NCI-H1092 treated with DMSO at 0.1 percent for 48 hours (cell line): ENCODE measurements around the gene WRAP73.

ENCODE experiments used
- DNase-seq: peaks from one replicate; lab custom pipeline; 2025; lab: John Stamatoyannopoulos, UW

WRAP73 gene

DNA sequence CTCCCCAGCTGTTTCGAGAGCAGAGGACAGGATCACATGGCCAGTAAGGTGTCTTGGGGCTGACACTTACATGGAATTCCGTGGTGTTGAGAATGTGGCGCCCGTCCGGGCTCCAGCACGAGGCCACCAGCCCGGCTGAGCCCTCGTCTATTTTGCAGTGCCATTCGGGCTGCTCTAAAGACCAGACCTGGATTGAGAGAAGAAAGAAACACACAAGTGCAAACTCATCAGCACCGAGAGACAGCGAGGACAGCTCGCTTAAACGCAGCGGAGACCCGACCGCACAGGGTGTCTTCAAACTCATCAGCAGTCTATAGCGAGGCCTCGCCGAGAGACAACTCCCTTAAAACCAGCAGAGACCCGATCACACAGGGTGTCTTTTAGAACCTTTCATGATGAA is 3.3 kb downstream of the WRAP73 start:
- no peak for DNase-seq

DNA sequence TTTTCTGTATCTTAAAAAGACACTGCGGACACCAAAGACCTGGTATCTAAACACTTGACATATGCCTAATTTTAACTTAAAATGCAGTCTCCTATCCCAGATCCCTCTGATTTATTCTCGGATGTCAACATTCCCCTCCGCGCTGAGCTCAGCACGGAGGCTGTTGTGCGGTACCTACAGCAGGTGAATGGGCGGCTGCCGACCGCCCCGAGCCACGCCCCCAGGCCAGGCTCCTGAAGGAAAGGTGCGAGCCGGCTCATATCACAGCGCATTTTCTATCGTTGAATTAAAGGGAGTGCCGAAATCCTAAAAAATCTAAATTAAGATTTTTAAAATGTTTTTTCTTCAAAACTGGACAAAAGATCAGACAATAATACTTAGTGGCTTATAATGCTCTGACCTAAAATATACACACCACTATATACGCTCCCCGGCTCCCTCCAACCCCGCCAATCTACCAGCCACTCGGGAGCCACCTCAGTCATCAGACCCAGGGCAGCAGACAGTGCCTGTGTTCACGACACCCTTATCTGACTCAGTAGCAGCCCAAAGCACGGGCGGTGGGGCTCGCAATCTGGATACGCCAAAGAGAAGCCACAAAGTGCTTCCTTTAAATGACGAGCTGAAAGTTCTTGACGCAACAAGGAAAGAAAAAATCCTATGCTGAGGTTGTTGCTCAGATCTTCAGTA is 4.1 kb downstream of the WRAP73 start:
- DNase-seq, result no peak

DNA sequence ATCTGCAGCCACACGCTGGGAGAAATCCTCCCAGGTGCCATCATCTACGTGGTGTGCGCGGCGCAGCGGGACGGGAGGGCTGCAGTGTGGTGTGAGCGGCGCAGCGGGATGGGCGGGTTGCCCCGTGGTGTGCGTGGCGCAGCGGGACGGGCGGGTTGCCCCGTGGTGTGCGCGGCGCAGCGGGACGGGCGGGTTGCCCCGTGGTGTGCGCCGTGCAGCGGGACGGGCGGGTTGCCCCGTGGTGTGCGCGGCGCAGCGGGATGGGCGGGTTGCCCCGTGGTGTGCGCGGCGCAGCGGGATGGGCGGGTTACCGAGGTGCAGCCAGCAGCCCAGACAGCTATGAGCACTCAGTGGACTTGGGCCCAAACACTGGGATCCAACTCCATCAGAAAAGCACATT is 4.7 kb downstream of the WRAP73 start:
- no peak for DNase-seq

DNA sequence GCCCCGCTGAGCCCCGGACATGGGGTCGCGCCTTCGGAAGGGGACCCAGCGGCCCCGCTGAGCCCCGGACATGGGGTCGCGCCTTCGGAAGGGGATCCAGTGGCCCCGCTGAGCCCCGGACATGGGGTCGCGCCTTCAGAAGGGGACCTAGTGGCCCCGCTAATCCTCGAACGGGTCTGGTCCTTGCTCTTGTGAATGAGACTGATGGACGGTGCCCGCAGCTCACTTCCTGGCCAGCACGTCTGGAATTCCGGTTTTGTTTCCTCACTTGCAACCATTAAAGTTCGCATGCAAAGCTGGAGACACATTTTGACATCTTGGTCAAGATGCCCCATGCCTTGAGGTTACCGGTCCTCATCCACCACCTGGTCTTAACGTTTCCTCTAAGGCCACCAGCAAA is 5.6 kb downstream of the WRAP73 start:
- no peak for DNase-seq

DNA sequence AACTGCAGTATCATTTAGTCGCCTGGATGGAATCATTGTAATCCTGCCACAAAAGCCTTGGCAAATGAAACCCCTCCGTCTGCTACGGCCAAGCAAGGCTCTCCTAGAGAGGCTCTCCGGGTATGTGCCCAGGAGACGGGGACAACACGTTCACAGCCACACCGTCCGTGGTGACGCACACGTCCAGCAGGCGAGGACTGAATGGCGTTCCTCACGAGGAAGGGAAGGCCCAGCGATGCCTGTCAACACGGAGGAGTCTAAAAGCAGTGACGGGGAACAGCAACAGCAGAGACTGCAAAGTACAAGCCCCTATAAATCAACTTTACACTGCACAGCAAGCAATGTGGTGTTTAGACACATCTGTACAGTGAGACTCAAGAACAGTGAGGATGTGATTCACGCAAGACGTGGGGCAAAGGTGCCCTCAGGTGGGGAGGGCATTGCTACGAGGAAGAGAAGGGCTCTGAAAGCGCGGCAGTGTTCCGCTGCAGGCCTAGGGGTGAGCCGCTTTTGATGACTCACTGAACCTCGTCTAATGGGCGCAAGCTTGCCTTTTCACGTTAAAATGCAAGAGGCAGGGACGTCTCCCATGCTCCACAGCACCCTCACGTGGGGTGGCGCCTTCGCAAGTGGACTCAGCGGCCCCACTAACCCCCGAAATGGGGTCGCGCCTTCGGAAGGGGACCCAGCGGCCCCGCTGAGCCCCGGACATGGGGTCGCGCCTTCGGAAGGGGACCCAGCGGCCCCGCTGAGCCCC is 6.8 kb downstream of the WRAP73 start:
- DNase-seq, result no peak

DNA sequence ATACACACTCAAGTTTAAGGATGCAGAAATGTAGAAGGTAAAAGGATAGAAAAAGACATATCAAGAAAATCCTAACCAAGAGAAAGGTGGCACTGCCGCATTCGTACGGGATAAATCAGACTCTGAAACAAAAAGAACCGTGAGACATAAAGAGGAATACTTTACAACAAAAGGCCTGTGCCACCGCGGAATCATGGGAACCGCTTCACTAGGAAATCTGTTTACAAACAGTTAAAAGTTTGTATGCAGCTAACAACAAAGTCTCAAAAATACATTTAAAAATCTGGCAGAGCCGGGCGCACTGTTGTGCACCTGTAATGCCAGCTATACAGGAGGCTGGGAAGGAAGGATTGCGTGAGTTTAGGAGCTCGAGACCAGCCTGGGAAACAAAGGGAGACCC is 8.1 kb downstream of the WRAP73 start:
- no peak for DNase-seq

DNA sequence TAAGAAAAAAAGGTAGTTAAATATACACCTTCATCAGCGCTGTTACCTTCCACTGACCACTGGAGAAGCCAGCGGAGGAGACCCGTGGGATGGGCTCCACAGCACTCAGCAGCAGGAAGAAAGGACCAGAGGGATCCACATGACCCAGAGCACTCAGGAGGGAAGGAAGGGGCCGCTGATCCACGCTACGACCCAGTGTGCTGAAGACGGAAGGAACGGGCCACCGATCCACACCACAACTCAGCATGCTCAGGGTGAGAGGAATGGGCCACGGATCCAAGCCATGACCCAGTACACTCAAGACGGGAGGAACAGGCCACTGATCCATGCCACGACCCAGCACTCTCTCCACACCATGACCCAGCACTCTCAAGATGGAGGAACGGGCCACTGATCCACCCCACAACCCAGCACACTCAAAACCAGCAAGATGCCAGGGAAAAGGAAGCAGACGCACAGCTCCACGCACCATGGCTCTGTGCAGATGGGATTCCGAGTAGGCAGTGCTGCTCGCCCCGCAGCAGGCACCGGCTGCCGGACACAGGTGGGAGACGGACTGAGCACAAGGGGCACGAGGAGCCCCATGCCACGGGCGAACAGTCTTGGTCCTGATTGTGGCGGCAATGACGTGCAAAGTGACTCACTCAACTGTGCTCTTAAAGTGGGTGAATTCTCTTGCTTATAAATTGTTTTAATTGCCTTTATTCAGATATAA is 8.7 kb downstream of the WRAP73 start:
- DNase-seq, result no peak

DNA sequence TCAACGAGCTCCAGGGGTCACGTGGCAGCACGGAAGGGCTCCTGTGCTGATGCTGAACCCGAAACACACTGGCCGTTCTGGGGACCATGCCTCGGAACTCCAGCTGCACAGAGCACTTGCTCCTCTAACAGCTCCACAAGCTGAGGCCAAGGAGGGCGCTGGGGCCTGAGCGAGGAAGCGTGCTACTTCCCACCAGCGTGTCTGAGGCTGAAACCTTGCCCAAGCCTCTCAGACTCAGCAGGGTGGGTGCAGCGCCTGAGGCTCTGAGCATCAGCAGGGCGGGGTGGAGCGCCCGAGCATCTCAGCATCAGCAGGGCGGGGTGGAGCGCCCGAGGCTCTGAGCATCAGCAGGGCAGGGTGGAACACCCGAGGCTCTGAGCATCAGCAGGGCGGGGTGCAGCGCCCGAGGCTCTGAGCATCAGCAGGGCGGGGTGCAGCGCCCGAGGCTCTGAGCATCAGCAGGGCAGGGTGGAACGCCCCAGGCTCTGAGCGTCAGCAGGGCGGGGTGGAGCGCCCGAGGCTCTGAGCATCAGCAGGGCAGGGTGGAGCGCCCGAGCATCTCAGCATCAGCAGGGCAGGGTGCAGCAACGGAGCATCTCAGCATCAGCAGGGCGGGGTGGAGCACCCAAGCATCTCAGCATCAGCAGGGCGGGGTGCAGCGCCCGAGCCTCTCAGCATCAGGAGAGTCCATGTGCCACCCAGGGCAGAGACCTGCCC is 9.6 kb downstream of the WRAP73 start:
- no peak for DNase-seq

DNA sequence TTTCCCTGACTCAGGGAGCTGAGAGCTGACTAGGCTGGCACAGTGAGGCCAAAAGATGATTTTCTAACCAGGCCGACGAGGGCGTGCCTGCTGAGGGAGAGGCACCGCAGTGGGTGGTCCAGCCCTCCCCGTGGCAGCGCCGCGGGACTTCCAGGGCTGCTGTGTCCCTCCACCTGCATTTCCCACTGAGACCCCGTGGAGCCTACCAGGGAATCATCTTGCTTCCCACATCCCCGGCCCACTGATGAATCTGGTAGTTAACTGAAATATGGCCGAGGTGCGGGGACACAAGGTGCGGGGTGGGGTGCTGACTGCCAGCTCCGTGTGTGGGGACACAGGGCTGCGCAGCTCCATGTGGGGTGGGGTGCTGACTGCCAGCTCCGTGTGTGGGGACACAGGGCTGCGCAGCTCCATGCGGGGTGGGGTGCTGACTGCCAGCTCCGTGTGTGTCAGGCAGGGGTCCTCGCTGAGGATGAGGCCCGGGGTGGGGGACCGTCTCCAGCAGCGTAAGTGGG is 10.4 kb downstream of the WRAP73 start:
- no peak for DNase-seq

DNA sequence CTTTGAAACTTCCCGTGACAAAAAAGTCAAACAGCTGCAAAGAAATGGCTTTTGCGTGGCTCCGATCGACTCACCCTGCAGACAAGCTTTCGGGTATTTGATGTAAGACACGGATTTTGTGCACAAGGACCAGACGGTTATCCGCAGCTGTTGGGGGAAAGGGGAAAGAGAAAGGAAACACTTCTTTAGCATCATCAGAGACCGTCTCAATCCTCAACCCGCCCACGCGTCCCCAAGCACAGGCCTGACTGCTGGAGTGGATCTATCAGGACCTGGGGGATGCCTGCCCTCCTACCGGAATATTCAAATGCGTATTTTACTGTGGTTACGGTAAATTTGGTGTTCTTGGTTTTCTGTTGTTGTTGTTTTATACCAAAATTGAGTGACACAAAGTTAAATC is 11.2 kb downstream of the WRAP73 start:
- DNase-seq, result no peak

DNA sequence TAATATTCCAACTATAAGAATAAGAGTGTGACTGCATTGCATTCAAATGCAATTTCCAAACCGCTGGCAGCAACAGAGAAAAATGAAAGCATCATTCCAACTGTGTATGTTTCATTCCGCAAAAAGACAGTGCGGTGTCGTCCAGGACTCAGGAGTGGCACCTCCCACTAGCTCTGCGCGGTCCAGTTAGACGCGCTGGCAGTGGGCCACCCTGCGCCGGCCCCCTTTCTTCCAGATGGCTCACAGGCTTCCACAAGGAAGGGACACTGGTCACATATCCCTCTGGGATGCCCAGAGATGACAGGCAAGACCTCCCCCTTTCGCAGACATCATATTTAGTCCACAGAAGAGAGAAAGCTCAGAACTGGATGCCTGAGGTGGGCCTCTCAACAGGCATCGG is 11.9 kb downstream of the WRAP73 start:
- DNase-seq, result no peak

DNA sequence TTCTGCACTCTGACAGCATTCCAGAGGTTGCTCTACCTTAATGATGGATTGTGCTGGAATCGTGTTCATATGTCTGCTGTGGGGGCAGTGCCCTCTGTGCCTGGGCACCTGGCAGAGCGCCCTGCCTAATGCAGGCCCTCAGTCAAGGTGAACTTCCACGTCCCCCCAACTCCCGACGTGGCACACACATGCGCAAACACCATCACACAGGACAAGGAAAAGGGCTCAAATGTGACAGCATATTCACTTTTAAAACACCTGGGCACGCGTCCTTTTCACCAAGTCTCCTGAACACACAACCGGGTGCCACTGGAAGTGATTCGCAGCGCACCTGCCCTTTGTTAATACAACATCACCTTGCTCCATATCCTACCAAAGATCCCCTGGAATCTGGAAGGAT is 13.4 kb downstream of the WRAP73 start:
- DNase-seq, result no peak

DNA sequence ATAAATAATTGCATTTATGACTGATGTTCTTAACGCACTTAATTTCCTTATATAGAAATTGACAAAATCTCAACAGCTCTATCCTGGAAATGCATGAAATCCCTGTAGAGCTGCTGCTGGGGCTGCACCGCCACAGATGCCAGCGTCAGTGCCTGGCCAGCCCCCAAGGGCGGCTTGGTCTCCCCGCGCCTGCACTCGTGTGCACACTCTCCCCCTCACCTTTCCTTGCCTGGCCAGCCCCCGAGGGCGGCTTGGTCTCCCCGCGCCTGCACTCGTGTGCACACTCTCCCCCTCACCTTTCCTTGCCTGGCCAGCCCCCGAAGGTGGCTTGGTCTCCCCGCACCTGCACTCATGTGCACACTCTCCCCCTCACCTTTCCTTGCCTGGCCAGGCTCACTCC is 13.8 kb downstream of the WRAP73 start:
- no peak for DNase-seq

DNA sequence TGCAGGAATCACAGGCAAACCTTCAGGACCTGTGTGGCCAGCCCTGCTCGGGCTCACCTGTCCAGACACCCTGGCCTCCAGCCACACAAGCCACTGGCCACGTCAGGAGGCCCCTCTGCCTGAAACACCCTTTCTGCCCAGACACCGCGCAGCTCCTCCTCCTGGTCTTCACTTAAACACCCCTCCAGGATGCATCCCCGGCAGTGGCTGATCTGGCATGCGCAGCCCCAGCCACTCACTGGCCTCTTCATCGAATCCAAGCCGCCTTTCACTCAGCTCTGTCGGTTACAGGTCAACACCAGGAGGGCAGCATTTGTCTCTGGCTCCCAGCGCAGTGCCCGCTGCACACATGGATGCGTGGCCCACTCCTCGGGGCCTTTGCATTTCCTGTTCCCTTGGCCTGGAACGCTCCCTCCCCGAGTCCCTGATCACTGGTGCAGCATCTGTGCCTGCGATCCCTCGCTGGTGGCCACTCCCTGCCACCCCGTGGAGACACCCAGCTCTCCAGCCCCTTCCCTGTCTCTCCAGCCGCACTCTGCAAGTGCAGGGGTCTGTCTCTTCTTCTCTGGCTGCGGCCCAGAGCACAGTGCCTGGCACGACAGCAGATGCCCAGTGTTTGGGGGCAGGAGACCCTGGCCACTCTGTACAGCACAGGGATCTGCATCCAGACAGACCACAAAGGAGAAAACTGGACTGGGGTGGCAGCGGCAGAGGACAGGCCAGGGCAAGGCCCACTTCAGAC is 15.7 kb downstream of the WRAP73 start:
- no peak for DNase-seq

DNA sequence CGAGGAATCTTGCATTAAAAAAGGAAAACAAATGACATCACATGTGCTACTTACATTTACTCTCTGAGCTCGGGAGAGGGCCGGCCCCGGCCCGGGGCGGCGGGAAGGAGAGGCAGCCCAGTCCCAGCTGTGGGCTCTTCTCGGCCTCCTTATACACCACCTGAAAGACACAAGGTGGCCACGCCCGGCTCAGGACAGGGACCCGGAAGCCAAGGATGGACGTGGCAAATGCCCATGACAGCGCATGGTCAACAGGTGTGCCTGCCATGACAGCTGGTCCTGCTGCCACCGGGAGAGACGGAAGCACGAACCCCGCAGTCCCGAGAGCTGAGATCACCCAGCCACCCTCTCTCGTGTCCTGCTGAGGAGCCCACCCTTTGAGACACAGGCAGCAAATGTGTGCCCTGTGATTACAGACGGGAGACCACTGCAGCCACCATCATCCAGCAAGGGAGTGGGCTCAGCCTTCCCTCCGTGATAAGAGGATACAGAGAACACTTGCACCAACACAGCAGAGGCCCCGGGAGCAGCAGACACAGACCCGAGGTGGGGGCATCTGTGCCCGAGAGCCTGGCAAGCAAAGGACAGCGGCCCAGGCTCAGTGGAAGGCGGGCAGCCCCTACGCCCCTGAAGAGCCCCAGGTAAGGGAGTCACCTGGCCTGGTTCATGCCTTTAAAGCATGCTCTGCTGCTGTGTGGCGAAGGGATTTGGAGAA is 16.4 kb downstream of the WRAP73 start:
- no peak for DNase-seq

DNA sequence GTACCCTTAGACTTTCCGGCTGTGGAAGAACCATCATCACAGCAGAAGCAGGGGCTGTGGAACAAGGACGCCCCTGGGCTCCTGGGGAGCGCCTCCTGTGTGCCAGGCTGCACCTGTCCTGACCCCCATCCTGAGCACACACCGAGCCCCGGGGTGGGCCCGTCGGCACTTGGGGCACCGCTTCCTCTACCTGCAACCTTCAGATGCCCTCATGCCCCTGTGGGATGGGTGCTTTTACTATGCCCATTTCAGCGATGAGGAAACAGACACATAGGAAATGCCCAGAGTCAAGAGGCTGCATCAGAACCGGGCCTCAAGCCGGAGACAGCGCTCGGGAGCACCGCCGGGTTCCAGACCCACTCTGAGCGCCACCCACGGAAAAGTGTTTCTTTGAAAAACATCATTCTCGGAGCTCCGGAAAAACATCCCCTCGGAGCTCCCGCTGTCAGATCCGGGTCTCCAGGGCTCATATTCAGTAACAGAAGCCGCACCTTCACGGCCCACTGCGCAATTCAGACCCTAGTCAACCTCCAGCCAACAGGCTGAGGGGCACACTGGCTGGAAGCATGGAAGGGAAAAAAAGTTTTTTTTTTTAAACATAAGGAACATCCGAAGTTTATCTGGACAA is 17.1 kb downstream of the WRAP73 start:
- no peak for DNase-seq

DNA sequence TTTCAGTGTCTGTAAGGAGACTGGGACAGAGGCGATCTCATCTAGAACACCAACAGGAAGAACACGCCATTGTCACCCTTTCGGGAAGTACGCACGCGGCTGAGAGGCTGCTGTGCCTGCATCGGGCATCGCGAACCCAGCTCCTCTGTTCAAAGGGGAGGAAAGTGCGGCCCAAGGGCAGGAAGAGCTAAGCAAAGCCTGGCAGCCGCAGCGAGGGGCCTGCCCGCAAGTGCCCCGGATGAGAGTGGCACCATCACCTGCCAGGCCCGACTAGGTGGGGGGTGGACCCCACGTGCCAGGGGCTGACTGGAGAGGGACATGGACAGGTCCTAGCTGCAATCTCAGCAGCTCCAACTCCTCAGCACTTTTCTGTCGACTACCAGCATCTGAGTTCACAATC is 17.6 kb downstream of the WRAP73 start:
- no peak for DNase-seq

DNA sequence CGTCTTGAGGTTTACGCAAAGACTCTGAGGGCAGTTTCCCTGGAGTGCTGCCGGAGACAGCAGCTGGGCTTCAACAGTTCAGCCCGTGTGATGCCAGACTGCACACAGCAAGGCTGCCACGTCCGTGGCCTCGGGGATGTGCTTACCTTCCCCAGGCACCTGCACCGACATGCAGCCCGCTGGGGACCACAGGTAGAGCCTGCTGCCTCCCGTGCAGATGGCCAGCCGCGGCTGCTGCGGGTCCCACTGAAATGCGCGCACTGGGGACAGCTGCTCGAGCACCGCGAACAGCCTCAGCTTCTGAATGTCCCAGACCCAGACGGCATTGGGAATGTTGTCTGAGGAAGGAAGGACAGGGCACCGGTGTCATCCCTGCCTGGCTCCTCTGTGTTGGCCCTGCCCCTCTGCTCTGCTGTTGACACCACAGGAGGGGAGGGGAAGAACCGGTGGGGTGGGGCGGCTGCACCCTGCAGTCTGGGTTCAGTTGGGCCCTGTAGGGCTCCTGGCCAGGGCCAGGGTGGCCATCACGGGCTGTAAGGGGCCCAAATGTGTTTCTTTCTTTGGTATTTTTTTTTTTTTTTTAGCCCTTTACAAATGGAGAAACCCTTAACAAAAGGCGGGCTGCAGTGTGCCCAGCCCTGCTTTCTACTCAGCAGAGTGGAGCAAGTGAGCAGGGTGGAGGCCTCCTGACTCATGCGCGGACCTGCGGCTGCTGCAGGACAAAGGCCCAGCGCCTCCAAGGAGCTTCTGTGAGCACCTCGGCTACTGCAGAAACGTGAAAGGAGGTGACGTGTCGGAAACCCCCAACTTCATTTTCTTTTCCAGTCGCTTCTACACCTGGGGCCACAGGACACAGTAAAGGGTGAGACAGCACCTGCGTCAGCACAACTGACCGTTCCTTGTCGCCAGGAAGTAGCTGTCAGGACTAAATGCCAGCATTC is 18.3 kb downstream of the WRAP73 start:
- no peak for DNase-seq

DNA sequence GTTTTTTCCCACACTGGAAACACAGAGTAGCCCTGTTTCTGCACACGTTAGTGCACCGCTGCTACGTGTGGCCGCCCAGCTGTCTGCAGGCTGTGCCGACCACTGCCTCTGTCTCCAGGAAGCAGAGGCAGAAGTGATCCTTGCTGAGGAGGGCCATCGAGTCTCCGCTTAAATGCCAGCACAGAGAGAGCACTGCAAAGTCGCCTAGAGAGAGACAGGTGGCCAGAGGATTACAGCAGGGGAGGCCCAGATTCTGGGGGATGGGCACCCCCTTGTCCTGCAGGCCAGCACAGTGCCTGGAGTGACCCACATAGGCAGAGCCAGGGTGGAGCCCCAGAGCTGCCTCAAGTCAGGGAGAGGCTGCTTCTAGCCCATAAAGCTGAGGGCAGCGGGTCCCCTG is 19.0 kb downstream of the WRAP73 start:
- DNase-seq, result no peak
